DMS53 treated with DMSO at 0.1 percent for 48 hours (cell line): ENCODE results near the gene GRIN2A.

Experiments
- DNase-seq: peaks from one replicate; lab custom pipeline; 2025; ENCODE audit not compliant: unreplicated experiment; lab: John Stamatoyannopoulos, UW

Gene GRIN2A

GRCh38 chr16:10039220-10040096, 142.8 kb downstream of the GRIN2A start:
- no peak for DNase-seq

GRCh38 chr16:10037751-10038150, 144.5 kb downstream of the GRIN2A start:
- DNase-seq, result no peak

GRCh38 chr16:10036956-10037355, 145.3 kb downstream of the GRIN2A start:
- no peak for DNase-seq

GRCh38 chr16:10033556-10033955, 148.7 kb downstream of the GRIN2A start:
- DNase-seq, result no peak

- no peak for DNase-seq
Observed at GRCh38 chr16:10031955-10032354, 150.3 kb downstream of the GRIN2A start.

- DNase-seq, result no peak
Observed at GRCh38 chr16:10031473-10031872, 150.8 kb downstream of the GRIN2A start.

- DNase-seq, result no peak
Observed at GRCh38 chr16:10028644-10029043, 153.6 kb downstream of the GRIN2A start.

- no peak for DNase-seq
Observed at GRCh38 chr16:10027553-10027952, 154.7 kb downstream of the GRIN2A start.

- no peak for DNase-seq
Observed at GRCh38 chr16:10026593-10026992, 155.6 kb downstream of the GRIN2A start.

- no peak for DNase-seq
Observed at GRCh38 chr16:10022098-10022497, 160.1 kb downstream of the GRIN2A start.

GRCh38 chr16:10020866-10021265, 161.4 kb downstream of the GRIN2A start:
- DNase-seq, result no peak

- no peak for DNase-seq
Observed at GRCh38 chr16:10016752-10017151, 165.5 kb downstream of the GRIN2A start.

- no peak for DNase-seq
Observed at GRCh38 chr16:10015397-10015796, 166.8 kb downstream of the GRIN2A start.

GRCh38 chr16:10013774-10014173, 168.5 kb downstream of the GRIN2A start:
- no peak for DNase-seq

- no peak for DNase-seq
Observed at GRCh38 chr16:10013364-10013763, 168.9 kb downstream of the GRIN2A start.

GRCh38 chr16:10009684-10010083, 172.5 kb downstream of the GRIN2A start:
- no peak for DNase-seq

GRCh38 chr16:10003486-10003885, 178.7 kb downstream of the GRIN2A start:
- no peak for DNase-seq

- no peak for DNase-seq
Observed at GRCh38 chr16:10001258-10001775, 180.9 kb downstream of the GRIN2A start.

GRCh38 chr16:9996221-9996620, 186.0 kb downstream of the GRIN2A start:
- DNase-seq, result no peak

GRCh38 chr16:9992441-9992840, 189.8 kb downstream of the GRIN2A start:
- no peak for DNase-seq

GRCh38 chr16:9980981-9981380, 201.2 kb downstream of the GRIN2A start:
- no peak for DNase-seq

- DNase-seq, result no peak
Observed at GRCh38 chr16:9978160-9978725, 204.0 kb downstream of the GRIN2A start.
